ENCODE data around the gene TTLL8.

DNA sequence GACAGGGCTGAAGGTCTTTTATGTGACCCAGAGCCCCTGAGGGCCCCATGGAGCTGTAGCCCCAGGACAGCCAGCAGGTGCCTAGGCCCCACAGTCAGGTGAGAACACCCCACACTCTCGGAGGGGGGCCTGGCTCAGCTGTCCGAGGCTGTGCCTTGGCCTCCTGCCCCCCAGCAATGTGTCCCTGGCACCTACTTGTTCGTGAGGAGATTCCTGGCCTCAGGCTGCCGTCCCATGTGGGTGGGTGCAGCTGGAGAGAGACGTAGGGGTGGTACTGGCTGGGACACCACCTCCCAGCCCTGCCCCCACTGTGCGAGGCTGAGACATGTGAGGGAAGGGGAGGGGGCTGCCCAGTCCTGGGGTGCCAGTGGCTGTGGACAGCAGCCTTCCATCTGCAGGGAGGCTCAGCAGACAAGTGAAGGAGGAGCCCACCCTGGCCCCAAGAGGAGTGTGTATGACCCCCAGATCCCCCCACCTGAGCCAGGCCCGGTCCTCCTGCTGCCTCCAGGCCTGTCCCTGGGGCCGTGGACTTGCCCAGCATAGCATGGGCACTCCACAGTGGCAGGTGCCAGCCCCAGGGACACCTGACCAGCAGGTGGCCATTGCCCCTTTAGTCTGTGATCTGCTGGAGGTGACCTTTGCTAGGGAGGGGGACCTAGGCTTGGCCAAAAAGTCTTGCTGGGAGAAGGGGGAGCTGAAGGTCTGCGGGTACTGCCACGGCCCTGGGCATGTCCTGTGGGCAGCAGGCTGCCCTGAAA is 62.6 kb downstream of the TTLL8 start:
- no peak for TF ChIP-seq EZH2 (IDR thresholded peaks at IDR 0.05; ENCODE audit: low read length, missing control alignments)
- TF ChIP-seq, protein P1, sequence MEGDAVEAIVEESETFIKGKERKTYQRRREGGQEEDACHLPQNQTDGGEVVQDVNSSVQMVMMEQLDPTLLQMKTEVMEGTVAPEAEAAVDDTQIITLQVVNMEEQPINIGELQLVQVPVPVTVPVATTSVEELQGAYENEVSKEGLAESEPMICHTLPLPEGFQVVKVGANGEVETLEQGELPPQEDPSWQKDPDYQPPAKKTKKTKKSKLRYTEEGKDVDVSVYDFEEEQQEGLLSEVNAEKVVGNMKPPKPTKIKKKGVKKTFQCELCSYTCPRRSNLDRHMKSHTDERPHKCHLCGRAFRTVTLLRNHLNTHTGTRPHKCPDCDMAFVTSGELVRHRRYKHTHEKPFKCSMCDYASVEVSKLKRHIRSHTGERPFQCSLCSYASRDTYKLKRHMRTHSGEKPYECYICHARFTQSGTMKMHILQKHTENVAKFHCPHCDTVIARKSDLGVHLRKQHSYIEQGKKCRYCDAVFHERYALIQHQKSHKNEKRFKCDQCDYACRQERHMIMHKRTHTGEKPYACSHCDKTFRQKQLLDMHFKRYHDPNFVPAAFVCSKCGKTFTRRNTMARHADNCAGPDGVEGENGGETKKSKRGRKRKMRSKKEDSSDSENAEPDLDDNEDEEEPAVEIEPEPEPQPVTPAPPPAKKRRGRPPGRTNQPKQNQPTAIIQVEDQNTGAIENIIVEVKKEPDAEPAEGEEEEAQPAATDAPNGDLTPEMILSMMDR (conservative IDR thresholded peaks at IDR 0.05 in 1 of 2, IDR thresholded peaks at IDR 0.05 in 1 of 2; ENCODE audit: low read depth in 1 of 2, low read length in 2 of 2): no peak

Data from fibroblast of lung (primary cell).